Measurements from ENCODE around the gene DDX31.

The DDX31 gene

DNA sequence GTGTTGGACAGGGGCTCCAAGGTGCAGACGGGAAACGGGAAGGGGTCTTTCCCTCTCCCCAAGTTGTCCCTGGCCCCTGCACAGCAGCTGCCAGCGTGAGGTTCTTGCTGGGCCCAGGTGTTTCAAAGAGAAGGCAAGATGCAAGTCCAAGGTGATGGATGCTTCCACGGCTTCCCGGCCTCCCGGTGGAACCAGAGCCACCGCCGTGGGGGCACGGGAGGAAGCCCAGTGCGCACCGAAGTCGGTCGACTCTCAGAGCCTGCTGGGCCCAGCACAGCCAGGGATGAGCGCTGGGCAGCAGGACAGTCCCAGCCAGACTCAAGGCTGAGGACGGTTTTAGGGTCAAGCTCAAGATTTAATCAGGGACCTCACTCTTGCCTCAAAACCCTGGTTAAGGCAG is 112.6 kb downstream of the DDX31 start:
- no peak overlapping the region for H3K27ac ChIP-seq
- no peak overlapping the region for H3K4me3 ChIP-seq

DNA sequence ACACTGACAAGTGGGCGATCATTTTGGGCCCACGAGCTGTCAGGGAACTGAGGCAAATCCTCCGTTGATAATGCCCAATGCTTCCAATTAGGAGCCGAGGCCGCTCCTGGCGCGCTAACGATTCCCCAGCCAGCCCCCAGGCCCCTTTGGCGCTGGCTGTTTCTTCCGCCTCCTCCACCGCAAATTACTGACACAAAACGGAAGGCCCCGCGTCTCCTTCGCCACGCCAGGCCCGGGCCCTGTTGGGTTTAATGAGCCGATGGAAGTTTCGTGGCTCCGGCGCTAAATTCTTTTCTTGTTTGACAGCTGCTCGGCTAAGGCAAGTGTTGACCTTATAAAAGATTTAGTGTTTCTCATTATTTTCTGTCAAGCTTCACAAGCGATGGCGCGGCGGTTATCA is 113.1 kb downstream of the DDX31 start:
- Histone ChIP-seq H3K27ac (no peak overlapping the region), H3K4me3 (no peak overlapping the region)

GRCh38 chr9:132556235-132556634 is 113.5 kb downstream of the DDX31 start:
- no peak overlapping the region for H3K4me3 ChIP-seq

GRCh38 chr9:132555528-132555927 is 114.3 kb downstream of the DDX31 start:
- Histone ChIP-seq H3K27ac (no peak overlapping the region), H3K4me3 (no peak overlapping the region)

More at GRCh38 chr9:132556235-132556634, 113.5 kb downstream of the DDX31 start:
- no peak overlapping the region for H3K27ac ChIP-seq

DNA sequence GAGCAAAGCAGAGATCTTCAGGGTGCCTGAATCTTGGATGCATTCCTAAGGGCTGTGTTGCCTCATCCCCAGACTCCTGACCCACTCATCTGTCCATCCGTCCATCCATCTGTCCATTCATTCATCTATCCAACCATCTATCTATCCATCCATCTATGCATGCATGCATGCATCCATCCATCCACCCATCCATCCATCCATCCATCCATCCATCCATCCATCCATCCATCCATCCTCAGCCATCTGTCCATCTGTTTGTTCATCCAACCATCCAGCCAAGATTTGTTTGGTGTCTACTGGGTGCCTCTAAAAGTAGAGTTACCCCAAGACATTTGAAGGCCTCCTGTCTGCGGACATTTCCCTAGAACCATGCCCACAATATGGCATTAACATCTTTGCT is 115.0 kb downstream of the DDX31 start:
- no peak overlapping the region for H3K27ac ChIP-seq
- no peak overlapping the region for H3K4me3 ChIP-seq

- Histone ChIP-seq H3K4me3 (no peak overlapping the region), H3K27ac (no peak overlapping the region)
These were observed 117.7 kb downstream of the DDX31 start for GRCh38 chr9:132552041-132552440.

DNA sequence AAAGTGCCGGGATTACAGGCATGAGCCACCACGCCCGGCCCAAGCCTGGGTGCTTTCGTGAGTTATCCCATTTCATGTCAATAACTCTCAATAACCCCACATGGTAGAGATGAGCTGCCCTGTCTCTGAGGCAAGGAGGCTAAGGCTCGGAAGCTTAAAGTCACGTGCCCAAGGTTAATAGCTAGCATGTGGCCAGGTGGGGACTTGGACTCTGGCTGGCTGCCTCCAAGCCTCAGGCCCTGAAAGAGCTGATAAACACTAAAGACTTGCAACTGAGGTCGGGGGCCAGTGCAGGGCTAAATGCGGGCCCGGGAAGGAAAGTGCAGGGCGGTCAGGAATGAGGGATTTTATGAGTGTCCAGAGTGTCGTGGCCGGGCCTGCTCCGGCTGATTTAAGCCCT is 118.2 kb downstream of the DDX31 start:
- no peak overlapping the region for H3K27ac ChIP-seq
- no peak overlapping the region for H3K4me3 ChIP-seq

DNA sequence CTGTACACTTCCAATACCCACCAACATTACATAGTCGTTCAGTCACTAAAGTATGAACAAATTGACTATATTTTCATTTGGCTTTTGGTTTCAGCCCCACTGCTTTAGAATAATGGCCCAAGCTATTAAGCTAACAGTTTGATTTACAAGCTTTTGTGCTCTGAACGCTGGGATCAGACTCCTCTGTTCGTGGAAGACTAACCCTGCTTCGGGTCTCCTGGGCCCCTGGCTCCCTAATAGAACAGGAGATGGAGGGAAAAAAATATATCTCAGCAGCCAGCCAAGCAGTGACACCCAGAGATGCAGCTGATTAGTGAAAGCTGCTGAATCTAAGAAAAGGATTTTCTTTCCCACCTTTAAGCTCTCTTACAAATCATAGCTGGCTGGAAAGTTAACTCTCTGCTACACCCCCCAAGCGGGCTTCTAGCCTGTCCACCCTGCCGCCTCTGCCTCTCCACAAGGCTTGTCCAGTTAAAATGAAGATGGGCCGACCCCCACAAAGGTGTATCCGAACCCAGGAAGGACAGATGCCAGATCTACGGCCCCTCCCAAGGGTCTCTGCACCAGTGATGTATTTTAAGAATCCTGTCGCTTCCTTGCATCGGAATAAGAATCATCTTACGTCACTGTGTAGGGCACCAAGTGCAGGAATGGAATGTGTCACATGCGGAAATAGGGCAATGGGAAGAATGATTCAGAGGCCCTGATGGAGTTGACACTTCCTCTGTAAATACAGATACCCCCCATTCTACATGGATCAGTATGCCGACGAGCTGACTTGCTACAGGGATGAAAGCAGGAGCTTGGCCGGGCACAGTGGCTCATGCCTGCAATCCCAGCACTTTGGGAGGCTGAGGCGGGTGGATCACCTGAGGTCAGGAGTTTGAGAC is 120.8 kb downstream of the DDX31 start:
- Histone ChIP-seq H3K4me3 (no peak overlapping the region), H3K27ac (no peak overlapping the region)

GRCh38 chr9:132547976-132548730 is 121.6 kb downstream of the DDX31 start:
- H3K4me3 ChIP-seq = no peak overlapping the region
- H3K27ac ChIP-seq = no peak overlapping the region

DNA sequence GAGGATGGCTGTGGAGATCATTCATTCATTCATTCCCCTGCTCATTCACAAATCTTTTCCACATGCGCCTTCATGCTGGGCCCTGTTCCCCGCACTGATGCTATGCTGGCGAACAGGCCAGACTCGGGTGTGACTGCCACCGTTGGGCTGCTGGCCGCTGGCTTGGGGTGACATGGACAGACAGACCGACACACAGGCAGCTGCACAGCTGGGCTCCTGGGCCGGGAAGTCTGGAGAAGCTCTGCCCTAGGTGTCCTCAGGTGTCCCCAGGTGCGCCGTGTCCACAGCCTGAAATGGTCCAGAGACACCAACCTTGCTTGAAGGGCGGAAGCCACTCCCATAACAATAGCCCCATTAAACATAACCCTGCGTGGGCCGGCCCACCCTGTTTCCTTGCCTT is 122.3 kb downstream of the DDX31 start:
- Histone ChIP-seq H3K4me3 (no peak overlapping the region), H3K27ac (no peak overlapping the region)

DNA sequence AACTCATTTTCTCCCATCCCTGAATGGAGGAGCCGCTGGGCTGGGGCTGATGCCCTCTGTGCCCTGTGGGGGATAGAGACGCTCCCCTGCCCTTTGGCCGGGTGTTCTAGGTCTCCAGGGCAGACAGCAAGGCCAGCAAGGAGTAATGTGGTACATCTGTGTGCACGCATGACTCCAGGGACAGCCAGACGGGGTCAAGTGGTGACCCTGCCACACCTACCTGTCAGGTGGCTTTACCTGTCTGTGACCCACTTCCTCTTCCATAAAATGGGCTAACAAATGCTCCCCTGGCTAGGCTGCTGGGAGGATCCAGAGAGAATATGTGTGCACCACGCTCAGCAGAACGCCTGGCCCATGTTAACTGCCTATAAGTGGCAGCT is 122.7 kb downstream of the DDX31 start:
- H3K27ac ChIP-seq = no peak overlapping the region
- no peak overlapping the region for H3K4me3 ChIP-seq

GRCh38 chr9:132546148-132547051 is 123.4 kb downstream of the DDX31 start:
- no peak overlapping the region for H3K27ac ChIP-seq
- no peak overlapping the region for H3K4me3 ChIP-seq

DNA sequence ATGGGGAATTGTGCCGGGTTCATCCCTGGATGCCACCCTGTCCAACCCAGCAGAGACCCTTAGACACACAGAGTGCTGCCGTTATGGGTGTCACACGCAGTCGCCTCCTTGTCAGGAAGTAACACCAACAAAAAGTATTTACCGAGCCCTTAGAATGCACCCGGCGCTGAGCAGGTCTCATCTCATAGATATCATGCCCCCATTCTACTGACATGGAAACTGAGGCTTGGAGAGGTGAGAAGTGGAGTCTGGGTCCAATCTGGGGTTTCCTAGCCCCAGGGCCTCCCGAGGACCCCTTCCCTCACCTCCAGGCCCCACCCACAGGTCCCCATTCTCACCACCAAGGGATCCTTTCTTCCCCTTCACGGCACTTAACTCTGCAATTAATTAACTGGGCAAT is 124.2 kb downstream of the DDX31 start:
- no peak overlapping the region for H3K4me3 ChIP-seq

DNA sequence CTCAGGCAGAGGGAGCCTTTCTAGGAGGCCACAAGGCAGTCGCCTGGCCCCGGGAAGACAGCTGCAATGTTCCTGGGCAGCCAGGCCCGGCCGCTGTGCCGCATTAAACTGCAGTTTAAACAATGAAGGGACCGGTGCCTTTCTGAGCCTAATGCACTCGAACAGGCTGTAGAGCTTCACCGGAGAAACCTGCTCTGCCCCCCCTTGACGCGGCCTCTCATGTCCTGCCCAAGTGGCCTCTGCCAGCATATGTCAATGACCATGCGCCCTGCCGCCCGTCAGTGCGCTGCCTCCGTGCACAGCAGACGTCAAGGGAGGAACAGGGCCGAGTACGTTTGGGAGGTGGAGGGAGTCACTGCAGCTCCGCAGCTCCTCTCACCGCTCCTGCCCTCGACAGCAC is 125.8 kb downstream of the DDX31 start:
- no peak overlapping the region for H3K4me3 ChIP-seq
- no peak overlapping the region for H3K27ac ChIP-seq

More for the DNA sequence above, 124.2 kb downstream of the DDX31 start:
- H3K27ac ChIP-seq = no peak overlapping the region

DNA sequence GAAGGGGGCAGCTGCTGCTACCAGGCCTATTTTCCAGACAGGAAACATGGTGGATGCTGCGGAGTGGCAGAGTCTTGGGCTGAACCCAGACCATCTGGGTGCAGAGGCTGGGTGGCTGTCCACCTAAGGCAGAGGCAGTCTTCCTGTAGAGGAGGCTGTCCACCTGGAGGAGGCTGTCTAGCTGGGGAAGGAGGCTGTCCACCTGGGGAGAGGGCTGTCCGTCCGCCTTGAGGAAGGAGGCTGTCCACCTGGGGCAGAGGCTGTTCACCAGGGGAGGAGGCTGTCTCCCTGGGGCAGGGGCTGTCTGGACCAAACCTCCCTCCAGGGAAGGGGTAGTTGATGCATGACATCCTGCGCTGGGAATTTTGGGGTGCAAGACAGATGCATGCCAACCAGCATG is 126.5 kb downstream of the DDX31 start:
- Histone ChIP-seq H3K27ac (no peak overlapping the region), H3K4me3 (no peak overlapping the region)

Measured in skin epidermis (tissue), 12 donors.